Measurements from ENCODE around the gene TNK2.
"Not testable (repeated sequence)": the region's sequence is repeated elsewhere in the genome, so short reads cannot be mapped to it uniquely, and the experiment has no call there.

The TNK2 gene

DNA sequence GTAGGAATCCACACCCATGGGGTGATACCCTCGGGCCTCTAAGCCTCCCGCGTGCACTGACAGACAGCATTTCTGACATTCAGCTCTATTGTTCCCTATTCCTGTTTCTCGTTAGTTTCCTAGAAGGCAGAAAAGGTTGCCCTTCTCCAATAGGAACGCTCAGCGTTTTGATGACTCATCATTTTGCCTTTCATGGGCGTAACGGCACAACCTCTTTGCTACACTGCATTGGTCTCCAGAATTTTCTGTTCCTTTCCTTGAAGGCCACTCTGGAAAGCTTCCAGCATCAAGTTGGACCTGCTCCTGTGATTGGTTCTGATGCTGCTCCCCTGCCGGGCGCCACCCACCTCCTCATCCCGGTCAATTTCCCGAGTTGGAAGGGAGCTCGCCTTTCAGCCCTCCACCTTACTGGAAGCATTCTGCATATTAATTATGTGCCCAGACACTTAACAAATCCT is 13.0 kb upstream of the TNK2 start:
- Histone ChIP-seq H3K4me3 (no peak overlapping the region), H3K27me3 (peaks cover 0 to 3% of the 10 kb centered on the region in 2 donors), H3K36me3 (no peaks in the 10 kb centered on the region), H3K4me1 (no peaks in the 10 kb centered on the region), H3K27ac (no peak overlapping the region), H3K9me3 (no peaks in the 10 kb centered on the region)
- TF ChIP-seq, protein P1, sequence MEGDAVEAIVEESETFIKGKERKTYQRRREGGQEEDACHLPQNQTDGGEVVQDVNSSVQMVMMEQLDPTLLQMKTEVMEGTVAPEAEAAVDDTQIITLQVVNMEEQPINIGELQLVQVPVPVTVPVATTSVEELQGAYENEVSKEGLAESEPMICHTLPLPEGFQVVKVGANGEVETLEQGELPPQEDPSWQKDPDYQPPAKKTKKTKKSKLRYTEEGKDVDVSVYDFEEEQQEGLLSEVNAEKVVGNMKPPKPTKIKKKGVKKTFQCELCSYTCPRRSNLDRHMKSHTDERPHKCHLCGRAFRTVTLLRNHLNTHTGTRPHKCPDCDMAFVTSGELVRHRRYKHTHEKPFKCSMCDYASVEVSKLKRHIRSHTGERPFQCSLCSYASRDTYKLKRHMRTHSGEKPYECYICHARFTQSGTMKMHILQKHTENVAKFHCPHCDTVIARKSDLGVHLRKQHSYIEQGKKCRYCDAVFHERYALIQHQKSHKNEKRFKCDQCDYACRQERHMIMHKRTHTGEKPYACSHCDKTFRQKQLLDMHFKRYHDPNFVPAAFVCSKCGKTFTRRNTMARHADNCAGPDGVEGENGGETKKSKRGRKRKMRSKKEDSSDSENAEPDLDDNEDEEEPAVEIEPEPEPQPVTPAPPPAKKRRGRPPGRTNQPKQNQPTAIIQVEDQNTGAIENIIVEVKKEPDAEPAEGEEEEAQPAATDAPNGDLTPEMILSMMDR (IDR thresholded peaks at IDR 0.05): no peak
- peak in 1 of 2 donors; percentile 31 for DNase-seq
- intact Hi-C loops (cut with DNase I; ENCODE audit: low total_unique reads): no loop called here

DNA sequence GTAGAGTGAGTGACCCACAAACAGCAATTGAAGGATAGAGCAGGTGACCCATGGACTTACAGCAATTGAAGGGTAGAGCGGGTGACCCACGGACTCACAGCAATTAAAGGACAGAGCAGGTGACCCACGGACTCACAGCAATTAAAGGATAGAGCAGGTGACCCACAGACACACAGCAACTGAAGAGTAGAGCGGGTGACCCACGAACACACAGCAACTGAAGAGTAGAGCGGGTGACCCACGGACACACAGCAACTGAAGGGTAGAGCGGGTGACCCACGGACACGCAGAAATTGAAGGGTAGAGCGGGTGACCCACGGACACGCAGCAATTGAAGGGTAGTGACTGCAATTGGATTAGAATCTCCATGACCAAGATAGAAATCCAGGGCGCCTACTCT is 9.8 kb upstream of the TNK2 start:
- Histone ChIP-seq H3K9me3 (no peaks in the 10 kb centered on the region), H3K4me1 (peaks cover 0 to 19% (median 13%) of the 10 kb centered on the region in 4 donors), H3K4me3 (no peak overlapping the region), H3K27ac (no peak overlapping the region), H3K36me3 (no peaks in the 10 kb centered on the region), H3K27me3 (peaks cover 0 to 3% of the 10 kb centered on the region in 2 donors)
- intact Hi-C loops (cut with DNase I; ENCODE audit: low total_unique reads): no loop called here
- TF ChIP-seq, protein P1 (IDR thresholded peaks at IDR 0.05): no peak
- DNase-seq: peak in 1 of 2 donors; percentile 48

DNA sequence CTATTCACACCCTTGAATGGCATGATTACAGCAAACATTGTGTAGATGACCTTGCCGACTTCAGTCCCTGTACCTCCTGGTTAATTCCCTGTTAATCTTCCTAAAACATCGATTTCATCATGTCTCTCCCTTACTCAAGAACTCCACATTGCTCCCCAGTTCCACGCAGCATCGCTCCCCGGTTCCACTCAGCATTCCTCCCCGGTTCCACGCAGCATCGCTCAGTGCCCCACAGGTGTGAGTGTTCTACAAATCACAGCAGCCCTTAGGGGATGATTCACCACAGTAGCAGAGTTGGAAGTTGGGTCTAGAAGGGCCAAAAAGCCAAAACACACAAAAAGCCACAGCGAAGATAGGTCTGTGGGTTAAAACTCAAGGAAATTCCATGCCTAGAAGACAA is 8.6 kb upstream of the TNK2 start:
- peak in 1 of 2 donors; percentile 48 for DNase-seq
- H3K9me3 ChIP-seq: no peaks in the 10 kb centered on the region
- TF ChIP-seq, protein P1 (IDR thresholded peaks at IDR 0.05): no peak
- no peaks in the 10 kb centered on the region for H3K36me3 ChIP-seq
- no peak overlapping the region for H3K27ac ChIP-seq
- H3K27me3 ChIP-seq: peaks cover 0 to 3% of the 10 kb centered on the region in 2 donors
- no peak overlapping the region for H3K4me3 ChIP-seq
- H3K4me1 ChIP-seq: peaks cover 0 to 19% (median 13%) of the 10 kb centered on the region in 4 donors
- intact Hi-C loops (cut with DNase I; ENCODE audit: low total_unique reads): no loop called here

DNA sequence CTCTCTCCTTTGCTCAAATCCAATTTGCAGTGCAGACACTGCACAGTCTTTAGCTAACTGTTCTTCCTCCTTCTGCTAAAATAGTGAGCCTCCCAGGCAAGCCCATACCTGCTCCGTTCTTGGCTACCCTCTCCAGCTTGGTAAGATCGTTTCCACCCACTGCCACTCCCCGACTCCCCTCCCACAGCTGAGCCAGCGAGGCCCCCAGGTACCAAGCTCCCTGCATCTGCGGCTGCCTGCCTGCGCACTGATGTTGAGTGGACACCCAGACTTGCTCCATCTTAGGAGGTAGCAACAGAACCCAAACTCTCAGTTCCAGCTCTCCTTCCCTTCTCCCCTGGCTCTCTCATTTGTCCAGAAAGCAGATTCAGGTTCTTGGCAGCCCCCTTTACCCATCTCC is 7.9 kb upstream of the TNK2 start:
- TF ChIP-seq, protein P1 (IDR thresholded peaks at IDR 0.05): no peak
- peak in 1 of 2 donors; percentile 63 for DNase-seq

DNA sequence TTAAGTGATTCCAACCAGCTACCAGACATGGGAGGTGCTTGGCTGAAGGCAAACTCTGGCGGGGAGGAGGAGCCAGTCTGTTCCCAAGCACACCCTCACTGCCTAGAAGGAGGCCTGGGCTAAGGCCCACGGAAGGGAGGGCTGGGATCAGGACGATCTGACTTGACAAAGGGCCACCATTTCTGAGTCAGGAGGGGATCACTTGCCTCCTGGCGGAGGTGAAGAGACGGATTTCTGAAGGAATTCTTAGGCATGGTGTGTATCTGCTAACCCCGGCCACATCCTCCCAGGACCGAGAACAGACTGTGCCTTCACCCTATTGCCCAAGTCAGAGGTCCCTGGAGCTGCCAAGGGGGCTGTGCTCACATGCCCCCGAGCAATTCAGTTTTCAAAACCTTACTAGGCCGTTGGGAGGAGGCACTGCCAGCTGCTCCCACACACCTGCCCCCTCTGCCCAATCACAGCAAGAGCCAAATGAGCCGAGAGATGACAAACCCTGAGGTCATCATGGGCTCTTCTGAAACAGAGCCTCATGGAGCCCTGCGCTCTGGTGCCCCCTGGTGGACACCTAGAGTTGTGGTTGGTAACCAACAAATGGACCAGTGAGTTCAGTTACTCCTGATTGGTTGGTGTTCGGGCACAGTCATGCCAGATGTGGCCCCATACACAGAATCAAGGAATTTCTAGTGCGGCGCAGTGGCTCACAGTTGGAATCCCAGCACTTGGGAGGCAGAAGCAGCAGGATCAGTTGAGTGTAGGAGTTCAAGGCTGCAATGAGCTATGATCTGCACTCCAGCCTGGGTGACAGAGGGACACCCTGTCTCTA is 6.5 kb upstream of the TNK2 start:
- H3K4me1 ChIP-seq: peaks cover 0 to 25% (median 21%) of the 10 kb centered on the region in 4 donors
- DNase-seq: peak; percentile 89 to 97
- TF ChIP-seq, protein P1 (IDR thresholded peaks at IDR 0.05): peak; percentile 92 to 97
- H3K9me3 ChIP-seq: no peaks in the 10 kb centered on the region
- H3K27me3 ChIP-seq: peaks cover 0 to 3% of the 10 kb centered on the region in 2 donors
- H3K36me3 ChIP-seq: no peaks in the 10 kb centered on the region
- H3K27ac ChIP-seq: peak overlapping the region; percentile 78 to 93
- peak overlapping the region in 1 of 2 donors; percentile 36 for H3K4me3 ChIP-seq
- intact Hi-C loops (cut with DNase I; ENCODE audit: low total_unique reads): loop anchor here (2.0 kb wide), 2 partner anchors 20 to 52 kb away; no protein-coding TSS in a partner anchor

More for the DNA sequence above, 7.9 kb upstream of the TNK2 start:
- Histone ChIP-seq H3K27ac (no peak overlapping the region), H3K27me3 (peaks cover 0 to 3% of the 10 kb centered on the region in 2 donors), H3K9me3 (no peaks in the 10 kb centered on the region), H3K4me3 (no peak overlapping the region), H3K4me1 (peaks cover 0 to 19% (median 13%) of the 10 kb centered on the region in 4 donors), H3K36me3 (no peaks in the 10 kb centered on the region)
- intact Hi-C loops (cut with DNase I; ENCODE audit: low total_unique reads): no loop called here

DNA sequence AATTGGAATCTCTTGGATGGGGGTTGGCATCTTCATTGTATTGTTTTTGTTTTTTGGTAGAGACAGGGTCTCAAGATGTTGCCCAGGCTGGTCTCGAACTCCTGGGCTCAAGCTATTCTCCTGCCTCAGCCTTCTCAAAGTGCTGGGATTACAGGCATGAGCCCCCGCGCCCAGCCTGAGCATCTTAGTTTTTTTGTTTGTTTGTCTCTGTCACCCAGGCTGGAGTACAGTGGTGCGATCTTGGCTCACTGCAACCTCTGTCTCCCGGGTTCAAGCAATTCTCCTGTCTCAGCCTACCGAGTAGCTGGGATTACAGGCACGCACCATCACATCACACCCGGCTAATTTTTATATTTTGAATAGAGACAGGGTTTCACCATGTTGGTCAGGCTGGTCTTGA is 5.8 kb upstream of the TNK2 start:
- peak in 1 of 2 donors; percentile 40 for DNase-seq
- H3K27ac ChIP-seq: peak overlapping the region; percentile 78 to 93
- peaks cover 0 to 26% (median 21%) of the 10 kb centered on the region in 4 donors for H3K4me1 ChIP-seq
- H3K27me3 ChIP-seq, H3K4me3 ChIP-seq, H3K9me3 ChIP-seq, H3K36me3 ChIP-seq: not testable (repeated sequence)
- intact Hi-C loops (cut with DNase I; ENCODE audit: low total_unique reads): loop anchor here (2.0 kb wide), 2 partner anchors 19 to 51 kb away; no protein-coding TSS in a partner anchor

Data from tibial artery (tissue), 4 donors.